GM21786 (cell line): Measurements from ENCODE around the gene RIMBP2.

Source experiments
- ATAC-seq: cut with Tn5 transposase; IDR thresholded peaks from one replicate; pipeline ENCODE4 v1.9.1; 2021; ENCODE audit not compliant: unreplicated experiment

The RIMBP2 gene

GRCh38 chr12:130547480-130548155, 168.5 kb downstream of the RIMBP2 start:
- no peak for ATAC-seq

- ATAC-seq: no peak
Observed at GRCh38 chr12:130546494-130546893, 169.6 kb downstream of the RIMBP2 start.

GRCh38 chr12:130545475-130545874, 170.6 kb downstream of the RIMBP2 start:
- no peak for ATAC-seq

GRCh38 chr12:130540376-130540775, 175.7 kb downstream of the RIMBP2 start:
- ATAC-seq: no peak

- no peak for ATAC-seq
Observed at GRCh38 chr12:130538343-130539095, 177.6 kb downstream of the RIMBP2 start.

- ATAC-seq: no peak
Observed at GRCh38 chr12:130537655-130538054, 178.4 kb downstream of the RIMBP2 start.

GRCh38 chr12:130537051-130537450, 179.0 kb downstream of the RIMBP2 start:
- no peak for ATAC-seq

GRCh38 chr12:130530429-130530828, 185.7 kb downstream of the RIMBP2 start:
- ATAC-seq: no peak

- no peak for ATAC-seq
Observed at GRCh38 chr12:130529781-130530180, 186.3 kb downstream of the RIMBP2 start.

GRCh38 chr12:130527239-130527638, 188.9 kb downstream of the RIMBP2 start:
- no peak for ATAC-seq

- ATAC-seq: no peak
Observed at GRCh38 chr12:130526813-130527212, 189.3 kb downstream of the RIMBP2 start.

- no peak for ATAC-seq
Observed at GRCh38 chr12:130525384-130526172, 190.5 kb downstream of the RIMBP2 start.

GRCh38 chr12:130524759-130525158, 191.3 kb downstream of the RIMBP2 start:
- no peak for ATAC-seq

- ATAC-seq: no peak
Observed at GRCh38 chr12:130523863-130524614, 192.1 kb downstream of the RIMBP2 start.

- no peak for ATAC-seq
Observed at GRCh38 chr12:130523208-130523607, 192.9 kb downstream of the RIMBP2 start.

GRCh38 chr12:130522244-130522834, 193.8 kb downstream of the RIMBP2 start:
- ATAC-seq: no peak

GRCh38 chr12:130521375-130522124, 194.5 kb downstream of the RIMBP2 start:
- no peak for ATAC-seq

- no peak for ATAC-seq
Observed at GRCh38 chr12:130520784-130521183, 195.3 kb downstream of the RIMBP2 start.

GRCh38 chr12:130517588-130517987, 198.5 kb downstream of the RIMBP2 start:
- ATAC-seq: no peak

GRCh38 chr12:130514149-130514551, 201.9 kb downstream of the RIMBP2 start:
- no peak for ATAC-seq
